Posterior vena cava (tissue), 2 donors: ENCODE results near the gene GSTA3. TPM values are rescaled to one million over a fixed set of nuclear protein-coding genes. Genes with fewer than 3 reads are reported as not detected.
"Not testable (repeated sequence)": the region's sequence is repeated elsewhere in the genome, so short reads cannot be mapped to it uniquely, and the experiment has no call there.

Experiments used
- DNase-seq: peaks from one replicate; pipeline ENCODE4 v3.0.0-alpha.2; 2020; ENCODE audit warnings: low spot score
- intact Hi-C, 2 donors: fragments of 100-400 bp; cut with DNase I; formaldehyde crosslinking; loops; one replicate each; pipeline versions ENCODE4 v1.14.1 to v1.14.2; 2022 to 2023
- total RNA-seq, 2 donors: library from RNA; stranded (reverse); fragmentation: NEBNext Ultra II Directional; extraction: Animal tissue kit (Norgen Biotek cat#: 25700); gene quantifications; one replicate each; pipeline ENCODE4 v1.2.1, GENCODE V29; 2021
- donor health status: DM: yes; HTN: yes; CAD: no.
- donor health status: DM: yes; HTN: yes; CAD: no.

Gene GSTA3
- total RNA-seq, 2 donors from 2014 or later, result not detected

GRCh38 chr6:52918771-52919170, 9.3 kb upstream of the GSTA3 start:
- intact Hi-C loops, DNase-seq: not testable (repeated sequence)

GRCh38 chr6:52918027-52918686, 8.7 kb upstream of the GSTA3 start:
- intact Hi-C loops, DNase-seq: not testable (repeated sequence)

GRCh38 chr6:52914516-52914915, 5.0 kb upstream of the GSTA3 start:
- intact Hi-C loops, result no loop called here
- no peak for DNase-seq

- no peak for DNase-seq
- intact Hi-C loops, result no loop called here
Measured at GRCh38 chr6:52910091-52910490, 593 bp upstream of the GSTA3 start.

- intact Hi-C loops, result no loop called here
- DNase-seq, result no peak
Measured at GRCh38 chr6:52909131-52909530, 367 bp downstream of the GSTA3 start.

GRCh38 chr6:52908526-52908925, 972 bp downstream of the GSTA3 start:
- intact Hi-C loops, result no loop called here
- no peak for DNase-seq

- DNase-seq, result no peak
- intact Hi-C loops, result no loop called here
Measured at GRCh38 chr6:52904562-52905279, 4.8 kb downstream of the GSTA3 start.

- DNase-seq, result no peak
- intact Hi-C loops, result no loop called here
Measured at GRCh38 chr6:52900536-52900935, 9.0 kb downstream of the GSTA3 start.

- DNase-seq, intact Hi-C loops: not testable (repeated sequence)
Measured at GRCh38 chr6:52895790-52896189, 13.7 kb downstream of the GSTA3 start.

- intact Hi-C loops, result no loop called here
- no peak for DNase-seq
Measured at GRCh38 chr6:52894285-52894684, 15.2 kb downstream of the GSTA3 start.

GRCh38 chr6:52893803-52894202, 15.7 kb downstream of the GSTA3 start:
- intact Hi-C loops, result no loop called here
- no peak for DNase-seq

GRCh38 chr6:52893221-52893620, 16.3 kb downstream of the GSTA3 start:
- intact Hi-C loops, result no loop called here
- no peak for DNase-seq

GRCh38 chr6:52890018-52890417, 19.5 kb downstream of the GSTA3 start:
- no peak for DNase-seq
- intact Hi-C loops, result no loop called here

GRCh38 chr6:52887910-52888524, 21.5 kb downstream of the GSTA3 start:
- intact Hi-C loops, result loop anchor here in 1 of 2 donors (10.0 kb wide), 1 partner anchor 167 kb away; no protein-coding TSS in a partner anchor
- no peak for DNase-seq

- intact Hi-C loops, result loop anchor here in 1 of 2 donors (10.0 kb wide), 1 partner anchor 173 kb away; no protein-coding TSS in a partner anchor
- no peak for DNase-seq
Measured at GRCh38 chr6:52881996-52882841, 27.3 kb downstream of the GSTA3 start.

- DNase-seq, result no peak
- intact Hi-C loops, result loop anchor here in 1 of 2 donors (10.0 kb wide), 1 partner anchor 173 kb away; no protein-coding TSS in a partner anchor
Measured at GRCh38 chr6:52881662-52881995, 27.9 kb downstream of the GSTA3 start.

- no peak for DNase-seq
Measured at GRCh38 chr6:52877786-52878185, 31.7 kb downstream of the GSTA3 start.

GRCh38 chr6:52877168-52877567, 32.3 kb downstream of the GSTA3 start:
- no peak for DNase-seq
- intact Hi-C loops, result loop anchor here in 1 of 2 donors (10.0 kb wide), 1 partner anchor 108 kb away; no protein-coding TSS in a partner anchor

More at GRCh38 chr6:52877786-52878185, 31.7 kb downstream of the GSTA3 start:
- intact Hi-C loops, result loop anchor here in 1 of 2 donors (10.0 kb wide), 1 partner anchor 107 kb away; no protein-coding TSS in a partner anchor

GRCh38 chr6:52876056-52876787, 33.3 kb downstream of the GSTA3 start:
- DNase-seq, result no peak
- intact Hi-C loops, result loop anchor here in 1 of 2 donors (10.0 kb wide), 1 partner anchor 109 kb away; no protein-coding TSS in a partner anchor
